ENCODE results near the gene ANXA11. TPM values are rescaled to one million over a fixed set of nuclear protein-coding genes. Genes with fewer than 3 reads are reported as not detected.

Gene ANXA11
- total RNA-seq, 1 experiment from 2014 or later = 181 TPM

GRCh38 chr10:80160361-80161320, 44.7 kb downstream of the ANXA11 start:
- Histone ChIP-seq H3K9me2 (ENCODE audit: insufficient read depth) (no peaks in the 10 kb centered on the region), H3K27ac (ENCODE audit: low read depth, low read length) (peak overlapping the region; percentile 94), H3K9me3 (ENCODE audit: control insufficient read depth in 1 of 2, insufficient read depth in 1 of 2, low read depth in 1 of 2, low read length in 2 of 2) (no peaks in the 10 kb centered on the region), H3K79me2 (ENCODE audit: insufficient read depth, low read length) (peaks cover 25% of the 10 kb centered on the region; the same call in 1 of the 2 replicates), H3K4me1 (ENCODE audit: control insufficient read depth in 1 of 2, insufficient read depth in 2 of 2, low read length in 2 of 2) (peaks cover 40 to 80% of the 10 kb centered on the region in 2 experiments), H3K36me3 (ENCODE audit: control insufficient read depth in 1 of 2, insufficient read depth in 2 of 2, low read length in 2 of 2) (peaks cover 10 to 62% of the 10 kb centered on the region in 2 experiments), H3K4me3 (replicated peaks in 1 of 2; ENCODE audit: low read depth in 1 of 2, low read length in 2 of 2) (no peak overlapping the region), H3K27me3 (ENCODE audit: insufficient read depth, low read length) (no peaks in the 10 kb centered on the region), H2AFZ (ENCODE audit: low read depth, low read length, poor library complexity, severe bottlenecking) (no peak overlapping the region), H3K4me2 (ENCODE audit: low read length) (no peak overlapping the region), H4K20me1 (ENCODE audit: insufficient read depth) (no peaks in the 10 kb centered on the region), H3K9ac (ENCODE audit: low read length) (no peak overlapping the region)
- TF ChIP-seq ATF3 (IDR thresholded peaks at IDR 0.05) (no peak), EGR1 (IDR thresholded peaks at IDR 0.05; ENCODE audit: low read depth) (no peak), ELF1 (IDR thresholded peaks at IDR 0.05; ENCODE audit: borderline replicate concordance, low read depth) (no peak)
- intact Hi-C loops (cut with micrococcal nuclease) = no loop called here
- ChIA-PET POLR2A (no interaction called here), RAD21 (ENCODE audit: low non-redundant PET in 1 of 2, low total read pairs in 2 of 2, uncharacterized antibody in 2 of 2, unreplicated experiment in 2 of 2) (interaction anchor here in 1 of 2 experiments (0.6 kb wide), 1 partner anchor 16 kb away, joined by 3 read pairs; no protein-coding TSS in a partner anchor), CTCF (interaction anchor here (0.7 to 1.8 kb wide), 2 partner anchors 17 to 62 kb away, joined by 3 to 4 read pairs; no protein-coding TSS in a partner anchor)
- no peak for ATAC-seq
- no peak for DNase-seq (ENCODE audit: low read depth, low spot score)
- BruUV-seq (replicated peaks) = no TSS peak

DNA sequence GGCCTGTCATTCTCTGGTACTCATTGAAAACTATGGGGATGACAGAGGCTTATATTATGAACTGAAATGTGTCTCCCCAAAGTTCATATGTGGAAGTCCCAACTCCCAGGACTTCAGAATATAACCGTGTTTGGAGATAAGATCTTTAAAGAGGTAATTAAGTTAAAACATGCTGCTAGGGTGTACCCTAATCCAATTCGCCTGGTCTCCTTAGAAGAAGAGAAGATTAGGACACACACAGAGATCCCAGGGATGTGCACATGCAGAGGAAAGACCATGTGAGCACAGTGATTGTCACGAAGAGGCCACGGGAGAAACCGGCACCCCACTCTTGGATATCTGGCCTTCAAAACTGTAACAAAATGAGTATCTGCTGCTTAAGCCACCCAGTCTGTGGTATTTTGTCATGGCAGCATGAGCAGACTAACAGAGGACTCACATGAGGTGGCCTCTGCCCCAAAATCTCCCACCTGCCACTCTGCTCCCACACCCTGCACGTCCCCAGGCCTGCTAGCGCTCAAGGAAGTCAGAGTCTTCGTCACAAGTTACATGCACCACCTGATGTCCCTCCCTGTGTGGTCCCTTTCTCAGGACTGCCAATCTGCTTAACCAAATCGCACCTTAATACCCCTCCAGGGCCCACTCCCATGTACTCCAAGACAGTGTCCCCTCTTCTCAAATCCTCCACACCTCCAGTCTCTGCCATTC, 46.0 kb downstream of the ANXA11 start:
- ChIA-PET CTCF (interaction anchor here (1.1 to 1.8 kb wide), 2 partner anchors 15 to 45 kb away, joined by 4 read pairs; no protein-coding TSS in a partner anchor), RAD21 (ENCODE audit: low non-redundant PET in 1 of 2, low total read pairs in 2 of 2, uncharacterized antibody in 2 of 2, unreplicated experiment in 2 of 2) (interaction anchor here (1.2 to 1.5 kb wide), 2 partner anchors 15 to 44 kb away, joined by 4 read pairs; no protein-coding TSS in a partner anchor)
- DNase-seq (ENCODE audit: low read depth, low spot score) = no peak
- TF ChIP-seq, protein P1, sequence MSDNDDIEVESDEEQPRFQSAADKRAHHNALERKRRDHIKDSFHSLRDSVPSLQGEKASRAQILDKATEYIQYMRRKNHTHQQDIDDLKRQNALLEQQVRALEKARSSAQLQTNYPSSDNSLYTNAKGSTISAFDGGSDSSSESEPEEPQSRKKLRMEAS (IDR thresholded peaks at IDR 0.05) = no peak
- TF ChIP-seq TCF7L2 (IDR thresholded peaks at IDR 0.05; ENCODE audit: borderline replicate concordance, extremely low read depth, insufficient read depth, insufficient read length) (no peak), JUND (IDR thresholded peaks at IDR 0.05) (no peak), ZFX (IDR thresholded peaks at IDR 0.05) (no peak), ATF3 (IDR thresholded peaks at IDR 0.05) (no peak), SIN3A (IDR thresholded peaks at IDR 0.05; ENCODE audit: low read depth) (no peak), EZH2 (IDR thresholded peaks at IDR 0.05) (no peak)
- TF ChIP-seq, protein P2, sequence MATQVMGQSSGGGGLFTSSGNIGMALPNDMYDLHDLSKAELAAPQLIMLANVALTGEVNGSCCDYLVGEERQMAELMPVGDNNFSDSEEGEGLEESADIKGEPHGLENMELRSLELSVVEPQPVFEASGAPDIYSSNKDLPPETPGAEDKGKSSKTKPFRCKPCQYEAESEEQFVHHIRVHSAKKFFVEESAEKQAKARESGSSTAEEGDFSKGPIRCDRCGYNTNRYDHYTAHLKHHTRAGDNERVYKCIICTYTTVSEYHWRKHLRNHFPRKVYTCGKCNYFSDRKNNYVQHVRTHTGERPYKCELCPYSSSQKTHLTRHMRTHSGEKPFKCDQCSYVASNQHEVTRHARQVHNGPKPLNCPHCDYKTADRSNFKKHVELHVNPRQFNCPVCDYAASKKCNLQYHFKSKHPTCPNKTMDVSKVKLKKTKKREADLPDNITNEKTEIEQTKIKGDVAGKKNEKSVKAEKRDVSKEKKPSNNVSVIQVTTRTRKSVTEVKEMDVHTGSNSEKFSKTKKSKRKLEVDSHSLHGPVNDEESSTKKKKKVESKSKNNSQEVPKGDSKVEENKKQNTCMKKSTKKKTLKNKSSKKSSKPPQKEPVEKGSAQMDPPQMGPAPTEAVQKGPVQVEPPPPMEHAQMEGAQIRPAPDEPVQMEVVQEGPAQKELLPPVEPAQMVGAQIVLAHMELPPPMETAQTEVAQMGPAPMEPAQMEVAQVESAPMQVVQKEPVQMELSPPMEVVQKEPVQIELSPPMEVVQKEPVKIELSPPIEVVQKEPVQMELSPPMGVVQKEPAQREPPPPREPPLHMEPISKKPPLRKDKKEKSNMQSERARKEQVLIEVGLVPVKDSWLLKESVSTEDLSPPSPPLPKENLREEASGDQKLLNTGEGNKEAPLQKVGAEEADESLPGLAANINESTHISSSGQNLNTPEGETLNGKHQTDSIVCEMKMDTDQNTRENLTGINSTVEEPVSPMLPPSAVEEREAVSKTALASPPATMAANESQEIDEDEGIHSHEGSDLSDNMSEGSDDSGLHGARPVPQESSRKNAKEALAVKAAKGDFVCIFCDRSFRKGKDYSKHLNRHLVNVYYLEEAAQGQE (IDR thresholded peaks at IDR 0.05; ENCODE audit: low read depth) = no peak

More for the DNA sequence above, 46.0 kb downstream of the ANXA11 start:
- Histone ChIP-seq H3K9me3 (ENCODE audit: control insufficient read depth in 1 of 2, insufficient read depth in 1 of 2, low read depth in 1 of 2, low read length in 2 of 2) (no peaks in the 10 kb centered on the region), H2AFZ (ENCODE audit: low read depth, low read length, poor library complexity, severe bottlenecking) (no peak overlapping the region), H3K4me1 (ENCODE audit: control insufficient read depth in 1 of 2, insufficient read depth in 2 of 2, low read length in 2 of 2) (peaks cover 36 to 72% of the 10 kb centered on the region in 2 experiments), H3K9me2 (ENCODE audit: insufficient read depth) (no peaks in the 10 kb centered on the region), H3K79me2 (ENCODE audit: insufficient read depth, low read length) (peaks cover 14% of the 10 kb centered on the region; the same call in 1 of the 2 replicates), H3K36me3 (ENCODE audit: control insufficient read depth in 1 of 2, insufficient read depth in 2 of 2, low read length in 2 of 2) (peaks cover 13 to 62% of the 10 kb centered on the region in 2 experiments), H3K4me2 (ENCODE audit: low read length) (peak overlapping the region; percentile 78), H3K9ac (ENCODE audit: low read length) (peak overlapping the region; percentile 51), H4K20me1 (ENCODE audit: insufficient read depth) (no peaks in the 10 kb centered on the region), H3K27me3 (ENCODE audit: insufficient read depth, low read length) (no peaks in the 10 kb centered on the region), H3K27ac (ENCODE audit: low read depth, low read length) (peak overlapping the region; percentile 94), H3K4me3 (replicated peaks in 1 of 2; ENCODE audit: low read depth in 1 of 2, low read length in 2 of 2) (peak overlapping the region in 1 of 2 experiments; percentile 29; a peak in 2 of 4 replicates)
- POLR2A ChIA-PET = no interaction called here
- intact Hi-C loops (cut with micrococcal nuclease) = loop anchor here (2.0 kb wide), 2 partner anchors 37 to 45 kb away; partner anchors contain the start of gene ANXA11
- TSS peak; percentile 78 for BruUV-seq (replicated peaks)
- peak; percentile 9; the same call in 1 of the 2 replicates for ATAC-seq

All from HCT116 (cell line).